ENCODE measurements around the gene HS3ST5.

DNA sequence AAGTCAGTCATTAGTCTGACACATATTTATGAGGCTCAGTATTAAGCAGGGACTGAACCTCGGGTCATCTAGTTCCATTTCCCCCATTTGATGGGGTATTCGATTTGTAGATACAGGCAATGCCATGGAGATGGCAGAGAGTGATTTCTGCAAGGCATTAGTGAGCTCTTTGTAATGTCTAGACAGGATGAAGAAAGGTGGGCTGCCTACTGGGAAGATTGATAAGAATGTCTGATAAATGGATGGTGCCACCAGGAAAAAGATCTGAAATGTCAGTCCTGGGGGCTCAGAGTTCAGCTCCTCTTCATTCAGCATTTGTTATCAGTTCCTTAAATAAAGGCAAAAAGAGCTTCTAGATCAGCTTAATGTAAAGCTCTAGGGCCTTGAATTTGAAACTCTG, 51.4 kb downstream of the HS3ST5 start:
- TF ChIP-seq POLR2A (IDR thresholded peaks at IDR 0.05), result no peak
- TF ChIP-seq, protein P1, sequence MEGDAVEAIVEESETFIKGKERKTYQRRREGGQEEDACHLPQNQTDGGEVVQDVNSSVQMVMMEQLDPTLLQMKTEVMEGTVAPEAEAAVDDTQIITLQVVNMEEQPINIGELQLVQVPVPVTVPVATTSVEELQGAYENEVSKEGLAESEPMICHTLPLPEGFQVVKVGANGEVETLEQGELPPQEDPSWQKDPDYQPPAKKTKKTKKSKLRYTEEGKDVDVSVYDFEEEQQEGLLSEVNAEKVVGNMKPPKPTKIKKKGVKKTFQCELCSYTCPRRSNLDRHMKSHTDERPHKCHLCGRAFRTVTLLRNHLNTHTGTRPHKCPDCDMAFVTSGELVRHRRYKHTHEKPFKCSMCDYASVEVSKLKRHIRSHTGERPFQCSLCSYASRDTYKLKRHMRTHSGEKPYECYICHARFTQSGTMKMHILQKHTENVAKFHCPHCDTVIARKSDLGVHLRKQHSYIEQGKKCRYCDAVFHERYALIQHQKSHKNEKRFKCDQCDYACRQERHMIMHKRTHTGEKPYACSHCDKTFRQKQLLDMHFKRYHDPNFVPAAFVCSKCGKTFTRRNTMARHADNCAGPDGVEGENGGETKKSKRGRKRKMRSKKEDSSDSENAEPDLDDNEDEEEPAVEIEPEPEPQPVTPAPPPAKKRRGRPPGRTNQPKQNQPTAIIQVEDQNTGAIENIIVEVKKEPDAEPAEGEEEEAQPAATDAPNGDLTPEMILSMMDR (IDR thresholded peaks at IDR 0.05), result no peak
